Smooth muscle cell of the umbilical artery (primary cell): Measurements from ENCODE around the gene C12orf75. TPM values are rescaled to one million over a fixed set of nuclear protein-coding genes. Genes with fewer than 3 reads are reported as not detected.

Source experiments
- total RNA-seq: library from RNA; depleted of rRNA; stranded (reverse); fragments of >200 nt; gene quantifications from 2 replicates; pipeline ENCODE4 v1.2.3, GENCODE V29; 2014

Gene C12orf75
- total RNA-seq: 72.5 and 134 TPM in 2 replicates

GRCh38 chr12:105330283-105330930 lies at the start of gene C12orf75:
TSS of gene C12orf75 (plus strand) at chr12:105330691. CDS start at chr12:105330892, 201 bp downstream.

Other genes starting within 250 kb of the C12orf75 start
- gene ALDH1L2, start 246.2 kb upstream of the C12orf75 start, total RNA-seq: 80.1 and 91.5 TPM in 2 replicates
- gene WASHC4, start 223.0 kb upstream of the C12orf75 start, total RNA-seq: 106 and 134 TPM in 2 replicates
- gene APPL2, start 94.5 kb upstream of the C12orf75 start, total RNA-seq: 35.3 and 51.2 TPM in 2 replicates